GM12878 (cell line): ENCODE results near the gene SLC12A7. TPM values are rescaled to one million over a fixed set of nuclear protein-coding genes. Genes with fewer than 3 reads are reported as not detected.

Experiments
- ATAC-seq: fragments of 200-7000 bp; cut with Tn5 transposase; 3 replicates; pipeline ENCODE4 v1.9.1; 2020; ENCODE audit warnings: mild to moderate bottlenecking, moderate library complexity
- BruUV-seq: library from RNA; stranded (reverse); fragments of 400-500 nt; replicated peaks from 2 replicates; lab custom pipeline; 2021; lab: Mats Ljungman, UMichigan
- CTCF ChIA-PET: fragments of 300-600 bp; sonication (Branson Sonifier 250); formaldehyde crosslinking; extraction: SDS; loops from one replicate; lab custom pipeline; 2021; ENCODE audit warnings: inconsistent platforms; lab: Yijun Ruan, JAX
- POLR2A ChIA-PET: fragments of 350-600 bp; formaldehyde crosslinking; extraction: SDS; loops from one replicate; lab custom pipeline; 2021; ENCODE audit warnings: inconsistent platforms; lab: Charles Lee
- RAD21 ChIA-PET: fragments of 300-600 bp; sonication (Branson Sonifier 250); formaldehyde crosslinking; loops from one replicate; lab custom pipeline; 2023; ENCODE audit warnings: antibody characterized with exemption; ENCODE audit not compliant: unreplicated experiment; lab: Charles Lee
- SMC1A ChIA-PET: fragments of 300-600 bp; sonication (Branson Sonifier 250); formaldehyde crosslinking; loops from one replicate; lab custom pipeline; 2023; ENCODE audit not compliant: unreplicated experiment, uncharacterized antibody; lab: Charles Lee
- DNase-seq: peaks from one replicate; pipeline ENCODE4 v3.0.0-alpha.2; 2011; ENCODE audit warnings: low read depth, low spot score
- FAIRE-seq: peaks from 3 replicates; lab custom pipeline; 2011; peaks lifted over from hg19 to GRCh38; lab: Jason Lieb, UNC
- H2AFZ ChIP-seq: 2 replicates; pipeline ENCODE4 v1.6.0; 2011; ENCODE audit warnings: low read depth, low read length, control low read depth; ENCODE audit not compliant: control insufficient read depth
- H3K27ac ChIP-seq: 2 replicates; pipeline ENCODE4 v1.5.1; 2011; ENCODE audit warnings: control low read depth; ENCODE audit not compliant: control insufficient read depth, insufficient read depth
- H3K27me3 ChIP-seq, 2 experiments: replicated peaks in 1 of 2; 2 replicates each; pipeline versions ENCODE4 v1.6.0 to v1.6.1; 2011; ENCODE audit warnings: low read length in 1 of 2; ENCODE audit not compliant: control insufficient read depth in 2 of 2, insufficient read depth in 2 of 2
- H3K36me3 ChIP-seq, 2 experiments: 2 replicates each; pipeline ENCODE4 v1.5.1; 2011; ENCODE audit warnings: low read length in 1 of 2; ENCODE audit not compliant: control insufficient read depth in 2 of 2, insufficient read depth in 2 of 2
- H3K4me1 ChIP-seq: 2 replicates; pipeline ENCODE4 v1.6.1; 2011; ENCODE audit warnings: mild to moderate bottlenecking, low read length, moderate library complexity, mixed read lengths; ENCODE audit not compliant: control insufficient read depth, insufficient read depth
- H3K4me2 ChIP-seq: 2 replicates; pipeline ENCODE4 v1.6.0; 2011; ENCODE audit warnings: control low read depth; ENCODE audit not compliant: control insufficient read depth, insufficient read depth
- H3K4me3 ChIP-seq: fragments of 200-600 bp; sonication (generic); 2 replicates; pipeline ENCODE4 v1.5.1; 2016
- H3K79me2 ChIP-seq: 2 replicates; pipeline ENCODE4 v1.6.0; 2011; ENCODE audit warnings: low read length; ENCODE audit not compliant: control insufficient read depth, insufficient read depth
- H3K9ac ChIP-seq: 2 replicates; pipeline ENCODE4 v1.8.0; 2011; ENCODE audit warnings: low read length, control low read depth, mixed read lengths; ENCODE audit not compliant: control insufficient read depth, insufficient read depth
- H3K9me3 ChIP-seq: replicated peaks from 3 replicates; pipeline ENCODE4 v1.5.1; 2011; ENCODE audit warnings: mild to moderate bottlenecking, low read length; ENCODE audit not compliant: control insufficient read depth, insufficient read depth
- H4K20me1 ChIP-seq: 2 replicates; pipeline ENCODE4 v1.6.0; 2011; ENCODE audit not compliant: control insufficient read depth, insufficient read depth
- ASH2L ChIP-seq: fragments of 300-600, 200-600 bp; sonication (generic); IDR thresholded peaks from 2 replicates; pipeline ENCODE4 v1.6.1; 2017; ENCODE audit warnings: low read depth, mild to moderate bottlenecking, borderline replicate concordance
- BCL3 ChIP-seq: IDR thresholded peaks from 2 replicates; pipeline ENCODE4 v1.6.1; 2011; ENCODE audit warnings: borderline replicate concordance, low read depth, mild to moderate bottlenecking, moderate library complexity, low read length; ENCODE audit not compliant: insufficient read depth, poor library complexity, severe bottlenecking
- CBFB ChIP-seq: IDR thresholded peaks from 2 replicates; pipeline ENCODE4 v1.6.1; 2016; ENCODE audit warnings: antibody characterized with exemption, low read depth
- CHD4 ChIP-seq: fragments of 200-600 bp; sonication (generic); IDR thresholded peaks from 2 replicates; pipeline ENCODE4 v1.6.1; 2016; ENCODE audit warnings: mild to moderate bottlenecking
- E4F1 ChIP-seq: fragments of 450-650 bp; IDR thresholded peaks from 2 replicates; pipeline ENCODE4 v1.6.1; 2018; ENCODE audit warnings: borderline replicate concordance, mild to moderate bottlenecking; ENCODE audit not compliant: partially characterized antibody
- FOXK2 ChIP-seq: fragments of 450-650 bp; IDR thresholded peaks from 2 replicates; pipeline ENCODE4 v1.6.1; 2017; ENCODE audit warnings: mild to moderate bottlenecking, moderate library complexity
- KDM1A ChIP-seq: fragments of 200-600 bp; sonication (generic); IDR thresholded peaks from 2 replicates; pipeline ENCODE4 v1.6.1; 2016; ENCODE audit warnings: borderline replicate concordance
- PML ChIP-seq: IDR thresholded peaks from 2 replicates; pipeline ENCODE4 v1.6.1; 2012; ENCODE audit warnings: low read length, inconsistent platforms
- RAD51 ChIP-seq: fragments of 450-650 bp; IDR thresholded peaks from 2 replicates; pipeline ENCODE4 v1.6.1; 2016; ENCODE audit warnings: moderate library complexity, mild to moderate bottlenecking, inconsistent platforms
- RELA ChIP-seq: fragments of 450-650 bp; IDR thresholded peaks from 2 replicates; pipeline ENCODE4 v1.8.0; 2014; ENCODE audit warnings: borderline replicate concordance; ENCODE audit not compliant: partially characterized antibody
- RELB ChIP-seq: fragments of 450-650 bp; IDR thresholded peaks from 2 replicates; pipeline ENCODE4 v1.6.1; 2017; ENCODE audit warnings: low read depth, mild to moderate bottlenecking, moderate library complexity
- SPI1 ChIP-seq: IDR thresholded peaks from 2 replicates; pipeline ENCODE4 v1.6.1; 2011; ENCODE audit warnings: low read depth, mild to moderate bottlenecking, low read length, moderate library complexity, borderline replicate concordance; ENCODE audit not compliant: insufficient read depth
- STAT1 ChIP-seq: fragments of 450-650 bp; conservative IDR thresholded peaks from 2 replicates; pipeline ENCODE4 v1.6.1; 2014; ENCODE audit warnings: antibody characterized with exemption, mild to moderate bottlenecking
- YY1 ChIP-seq: IDR thresholded peaks from 2 replicates; pipeline ENCODE4 v1.6.1; 2011; ENCODE audit warnings: low read depth, mild to moderate bottlenecking, low read length
- ZNF384 ChIP-seq: IDR thresholded peaks from 2 replicates; pipeline ENCODE4 v1.6.1; 2012; ENCODE audit warnings: low read depth, mild to moderate bottlenecking, low read length, improper control_type of control experiment, borderline replicate concordance
- ZNF687 ChIP-seq: fragments of 450-650 bp; IDR thresholded peaks from 2 replicates; pipeline ENCODE4 v1.6.1; 2017; ENCODE audit warnings: mild to moderate bottlenecking, moderate library complexity
- ZZZ3 ChIP-seq: IDR thresholded peaks from 2 replicates; pipeline ENCODE4 v1.6.1; 2011; ENCODE audit warnings: low read depth; ENCODE audit not compliant: control insufficient read depth, insufficient read length
- WGBS: methylation state at CpG from one replicate; pipeline ENCODE4 v1.1.6; 2016; ENCODE audit warnings: low lambda C conversion rate; ENCODE audit not compliant: insufficient replicate concordance, insufficient coverage; ENCODE audit errors: missing lambda C conversion rate; 5-methylcytosine and 5-hydroxymethylcytosine counted together
- in situ Hi-C: fragments of 300-500 bp; cut with MboI; formaldehyde crosslinking; loops from 9 replicates; pipeline ENCODE4 v1.14.3; 2018; ENCODE audit warnings: mixed read lengths
- intact Hi-C: fragments of 100-400 bp; cut with micrococcal nuclease; formaldehyde crosslinking; loops from one replicate; pipeline ENCODE4 v1.14.2; 2022; ENCODE audit not compliant: unreplicated experiment
- polyA plus RNA-seq, 11 experiments: library from polyadenylated mRNA; depleted of rRNA in 4 of 11; unstranded in 6 of 11; stranded (reverse) in 5 of 11; fragments of >200 nt; fragmentation: Nextera tagmentation in 4 of 11; fragmentation: Illumina TruSeq in 1 of 11; extraction: Ambion mirVana in 4 of 11; extraction: Trizol in 1 of 11; gene quantifications; 1 replicate in 1 of 11; 2 replicates in 10 of 11; pipeline versions ENCODE4 v1.2.1 to v1.2.3, GENCODE V29; 2011 to 2016; ENCODE audit warnings: inconsistent platforms in 2 of 11, missing spikeins in 2 of 11, low read depth in 1 of 11
- total RNA-seq, 4 experiments: library from RNA; depleted of rRNA in 3 of 4; stranded (reverse); fragments of >200 nt in 3 of 4; fragmentation: Illumina TruSeq in 1 of 4; extraction: Trizol in 1 of 4; gene quantifications; 2 replicates each; pipeline versions ENCODE4 v1.2.1 to v1.2.3, GENCODE V29; 2013 to 2021

Gene SLC12A7
- total and polyA plus RNA-seq, 10 of the 15 experiments (the other 5 are each of a cell fraction or from before 2014, with no cell fraction given) = 0.10 to 10.0 (median 2.9) TPM

- no TSS peak for BruUV-seq
- Histone ChIP-seq H3K9me3 (no peaks in the 10 kb centered on the region), H3K4me3 (no peak overlapping the region), H3K79me2 (no peaks in the 10 kb centered on the region), H4K20me1 (no peaks in the 10 kb centered on the region), H3K4me2 (no peak overlapping the region), H3K9ac (no peak overlapping the region), H3K27ac (no peak overlapping the region), H2AFZ (no peak overlapping the region), H3K27me3 (no peaks in the 10 kb centered on the region), H3K4me1 (no peaks in the 10 kb centered on the region), H3K36me3 (no peaks in the 10 kb centered on the region)
- ChIA-PET POLR2A (no interaction called here), SMC1A (no interaction called here), RAD21 (no interaction called here), CTCF (no interaction called here)
- no peak for DNase-seq
- intact Hi-C loops (no loop called here), in situ Hi-C loops (no loop called here)
- no peak for ATAC-seq
- 48% methylated on average over 16 of the region's 19 CpGs for WGBS
- no peak for FAIRE-seq
- TF ChIP-seq PML (no peak), BCL3 (no peak), CHD4 (no peak), ZZZ3 (no peak), YY1 (no peak), SPI1 (no peak), KDM1A (no peak), RELA (no peak), ZNF384 (no peak), E4F1 (no peak), RAD51 (no peak), FOXK2 (no peak), RELB (no peak), ASH2L (no peak), CBFB (no peak), ZNF687 (no peak), STAT1 (no peak)
Measured at GRCh38 chr5:1077026-1077425, 34.8 kb downstream of the SLC12A7 start.
